ENCODE data around the gene FAM117B. TPM values are rescaled to one million over a fixed set of nuclear protein-coding genes. Genes with fewer than 3 reads are reported as not detected.

Gene FAM117B
- total RNA-seq, 1 experiment from 2014 or later = 9.1 TPM

GRCh38 chr2:202599911-202600310 lies 34.9 kb upstream of the FAM117B start:
- no peak for TF ChIP-seq TCF7L2 (IDR thresholded peaks at IDR 0.05; ENCODE audit: borderline replicate concordance, extremely low read depth, insufficient read depth, insufficient read length)
- no peak for TF ChIP-seq FOSL1 (IDR thresholded peaks at IDR 0.05; ENCODE audit: low read depth)
- no peak for TF ChIP-seq REST (IDR thresholded peaks at IDR 0.05; ENCODE audit: low read depth)
- TF ChIP-seq SRF (IDR thresholded peaks at IDR 0.05; ENCODE audit: low read depth) = no peak
- no peak for TF ChIP-seq POLR2AphosphoS5 (IDR thresholded peaks at IDR 0.05; ENCODE audit: low read depth, low read length)
- TF ChIP-seq CEBPB (IDR thresholded peaks at IDR 0.05; ENCODE audit: low read depth) = no peak
- no peak for TF ChIP-seq MAX (IDR thresholded peaks at IDR 0.05)
- TF ChIP-seq YY1 (IDR thresholded peaks at IDR 0.05; ENCODE audit: extremely low read depth, insufficient replicate concordance, low read depth, low read length) = no peak
- no peak for TF ChIP-seq ZNF274 (IDR thresholded peaks at IDR 0.05; ENCODE audit: low read depth, low read length)
- TF ChIP-seq EGR1 (IDR thresholded peaks at IDR 0.05; ENCODE audit: low read depth) = no peak
- no peak for TF ChIP-seq EZH2phosphoT487 (IDR thresholded peaks at IDR 0.05; ENCODE audit: borderline replicate concordance)
- TF ChIP-seq CTCF (IDR thresholded peaks at IDR 0.05 in 2 of 3, conservative IDR thresholded peaks at IDR 0.05 in 1 of 3; ENCODE audit: borderline replicate concordance in 1 of 3, insufficient read depth in 1 of 3, low read depth in 2 of 3, low read length in 2 of 3) = no peak
- no peak for TF ChIP-seq SP1 (IDR thresholded peaks at IDR 0.05; ENCODE audit: low read depth)
- no peak for TF ChIP-seq RAD21 (IDR thresholded peaks at IDR 0.05; ENCODE audit: low read depth)
- no peak for TF ChIP-seq ATF3 (IDR thresholded peaks at IDR 0.05)
- TF ChIP-seq JUND (IDR thresholded peaks at IDR 0.05) = no peak
- no peak for TF ChIP-seq SIN3A (IDR thresholded peaks at IDR 0.05; ENCODE audit: low read depth)
- TF ChIP-seq POLR2A (IDR thresholded peaks at IDR 0.05; ENCODE audit: borderline replicate concordance, extremely low read depth, insufficient read depth, insufficient read length) = no peak
- Histone ChIP-seq H3K9me3 (ENCODE audit: control insufficient read depth in 1 of 2, insufficient read depth in 1 of 2, low read depth in 1 of 2, low read length in 2 of 2) (no peaks in the 10 kb centered on the region), H4K20me1 (ENCODE audit: insufficient read depth) (no peaks in the 10 kb centered on the region), H3K4me3 (replicated peaks in 1 of 2; ENCODE audit: low read depth in 1 of 2, low read length in 2 of 2) (no peak overlapping the region), H3K4me1 (ENCODE audit: control insufficient read depth in 1 of 2, insufficient read depth in 2 of 2, low read length in 2 of 2) (peaks cover 0 to under 1% of the 10 kb centered on the region in 2 experiments; a peak in 1 of 4 replicates), H3K36me3 (ENCODE audit: control insufficient read depth in 1 of 2, insufficient read depth in 2 of 2, low read length in 2 of 2) (no peaks in the 10 kb centered on the region), H2AFZ (ENCODE audit: low read depth, low read length, poor library complexity, severe bottlenecking) (no peak overlapping the region), H3K9me2 (ENCODE audit: insufficient read depth) (no peaks in the 10 kb centered on the region), H3K9ac (ENCODE audit: low read length) (no peak overlapping the region), H3K4me2 (ENCODE audit: low read length) (no peak overlapping the region), H3K27ac (ENCODE audit: low read depth, low read length) (no peak overlapping the region), H3K79me2 (ENCODE audit: insufficient read depth, low read length) (no peaks in the 10 kb centered on the region), H3K27me3 (ENCODE audit: insufficient read depth, low read length) (no peaks in the 10 kb centered on the region)
- no peak for ATAC-seq
- ChIA-PET POLR2A (no interaction called here), RAD21 (ENCODE audit: low non-redundant PET in 1 of 2, low total read pairs in 2 of 2, uncharacterized antibody in 2 of 2, unreplicated experiment in 2 of 2) (no interaction called here), CTCF (no interaction called here)
- intact Hi-C loops (cut with micrococcal nuclease) = no loop called here
- no peak for DNase-seq (ENCODE audit: low read depth, low spot score)
- no TSS peak for BruUV-seq (replicated peaks)
